MM.1S (cell line): ENCODE results near the gene CYP27A1.

Experiments
- CTCF ChIP-seq: fragments of 300-600 bp; sonication (generic); IDR thresholded peaks from 2 replicates; pipeline ENCODE4 v1.5.1; 2016; ENCODE audit warnings: antibody characterized with exemption, low read length, mixed read lengths
- EZH2 ChIP-seq: fragments of 300-600 bp; sonication (generic); optimal IDR thresholded peaks from 2 replicates; pipeline ENCODE3; 2017; ENCODE audit warnings: low read depth, mild to moderate bottlenecking, antibody characterized with exemption, low read length, mixed read lengths
- EZH2phosphoT487 ChIP-seq: fragments of 300-600 bp; sonication (generic); IDR thresholded peaks from 2 replicates; pipeline ENCODE4 v1.6.1; 2018; ENCODE audit warnings: antibody characterized with exemption, low read length

GRCh38 chr2:218761795-218762194 is 20.2 kb upstream of the CYP27A1 start:
- no peak for TF ChIP-seq EZH2phosphoT487
- no peak for TF ChIP-seq EZH2
- no peak for TF ChIP-seq CTCF
